HG03460 (cell line): Measurements from ENCODE around the gene LGMN.
"Not testable (repeated sequence)": the region's sequence is repeated elsewhere in the genome, so short reads cannot be mapped to it uniquely, and the experiment has no call there.

Source experiments
- ATAC-seq: cut with Tn5 transposase; IDR thresholded peaks from one replicate; pipeline ENCODE4 v1.9.1; 2021; ENCODE audit not compliant: unreplicated experiment

The LGMN gene

GRCh38 chr14:92748259-92749016 lies at the start of gene LGMN:
Gene LGMN, minus strand, starts transcription at chr14:92748627. Its CDS starts 15,841 bp downstream, at chr14:92732786.
- peak; percentile 76 for ATAC-seq

- no peak for ATAC-seq
Measured at GRCh38 chr14:92794961-92795360, 46.5 kb upstream of the LGMN start.

- ATAC-seq: no peak
Measured at GRCh38 chr14:92794547-92794941, 46.1 kb upstream of the LGMN start.

GRCh38 chr14:92793709-92794546 lies 45.5 kb upstream of the LGMN start, which contains the start of gene GOLGA5:
Gene GOLGA5, plus strand, starts transcription at chr14:92794305. Its CDS starts 3,133 bp downstream, at chr14:92797438.
- peak; percentile 97 for ATAC-seq

- ATAC-seq: no peak
Measured at GRCh38 chr14:92792885-92793284, 44.5 kb upstream of the LGMN start.

GRCh38 chr14:92789457-92790089 lies 41.1 kb upstream of the LGMN start:
- ATAC-seq: no peak

- ATAC-seq: no peak
Measured at GRCh38 chr14:92787554-92787953, 39.1 kb upstream of the LGMN start.

GRCh38 chr14:92786427-92786756 lies 38.0 kb upstream of the LGMN start:
- ATAC-seq: no peak

GRCh38 chr14:92785667-92786426 lies 37.4 kb upstream of the LGMN start:
- ATAC-seq: no peak

GRCh38 chr14:92783813-92784431 lies 35.5 kb upstream of the LGMN start:
- ATAC-seq: peak; percentile 47

GRCh38 chr14:92781350-92781749 lies 32.9 kb upstream of the LGMN start:
- no peak for ATAC-seq

- ATAC-seq: no peak
Measured at GRCh38 chr14:92780444-92781232, 32.2 kb upstream of the LGMN start.

GRCh38 chr14:92778868-92779565 lies 30.6 kb upstream of the LGMN start:
- not testable (repeated sequence) for ATAC-seq

- peak; percentile 94 for ATAC-seq
Measured at GRCh38 chr14:92775292-92775691, 26.9 kb upstream of the LGMN start.

GRCh38 chr14:92774572-92774971 lies 26.1 kb upstream of the LGMN start:
- no peak for ATAC-seq

- ATAC-seq: no peak
Measured at GRCh38 chr14:92770484-92770883, 22.1 kb upstream of the LGMN start.

- ATAC-seq: no peak
Measured at GRCh38 chr14:92768795-92769194, 20.4 kb upstream of the LGMN start.

GRCh38 chr14:92768236-92768635 lies 19.8 kb upstream of the LGMN start:
- ATAC-seq: peak; percentile 89
